PC-9 (cell line): ENCODE data around the gene CCNY. TPM values are rescaled to one million over a fixed set of nuclear protein-coding genes. Genes with fewer than 3 reads are reported as not detected.

Experiments used
- BruUV-seq: library from RNA; stranded (reverse); fragments of 400-500 nt; replicated peaks from 2 replicates; lab custom pipeline; 2021; lab: Mats Ljungman, UMichigan
- CTCF ChIA-PET: fragments of 300-600 bp; sonication (Branson Sonifier 250); formaldehyde crosslinking; loops from one replicate; lab custom pipeline; 2022; ENCODE audit warnings: antibody characterized with exemption; lab: Charles Lee
- POLR2A ChIA-PET: fragments of 300-600 bp; sonication (Branson Sonifier 250); formaldehyde crosslinking; loops from one replicate; lab custom pipeline; 2022; ENCODE audit warnings: antibody characterized with exemption; ENCODE audit not compliant: unreplicated experiment; lab: Charles Lee
- DNase-seq, 2 experiments: peaks; one replicate each; pipeline versions ENCODE4 v3.0.0 to v3.0.0-alpha.2; 2015 to 2022; ENCODE audit warnings: mixed read lengths in 1 of 2
- H2AFZ ChIP-seq: fragments of 200-600 bp; sonication (generic); 2 replicates; pipeline ENCODE4 v1.8.1; 2017; ENCODE audit warnings: antibody characterized with exemption
- H3F3A ChIP-seq: fragments of 200-600 bp; sonication (generic); 2 replicates; pipeline ENCODE4 v1.8.1; 2017; ENCODE audit warnings: antibody characterized with exemption, mild to moderate bottlenecking, low read depth; ENCODE audit not compliant: insufficient read depth
- H3K27ac ChIP-seq: fragments of 200-600 bp; sonication (generic); 2 replicates; pipeline ENCODE4 v1.6.1; 2016; ENCODE audit warnings: mixed run types
- H3K27me3 ChIP-seq: fragments of 200-600 bp; sonication (generic); 2 replicates; pipeline ENCODE4 v1.6.1; 2016; ENCODE audit warnings: low read depth, mixed run types; ENCODE audit not compliant: insufficient read depth
- H3K36me3 ChIP-seq: fragments of 200-600 bp; sonication (generic); 2 replicates; pipeline ENCODE4 v1.6.1; 2016; ENCODE audit warnings: low read depth, mixed run types
- H3K4me1 ChIP-seq: fragments of 200-600 bp; sonication (generic); replicated peaks from 2 replicates; pipeline ENCODE4 v1.6.1; 2016; ENCODE audit warnings: mixed run types; ENCODE audit not compliant: insufficient read depth
- H3K4me2 ChIP-seq: fragments of 200-600 bp; sonication (generic); 2 replicates; pipeline ENCODE4 v1.6.1; 2017; ENCODE audit warnings: mixed run types
- H3K4me3 ChIP-seq: fragments of 200-600 bp; sonication (generic); 2 replicates; pipeline ENCODE4 v1.6.1; 2016; ENCODE audit warnings: mixed run types
- H3K79me2 ChIP-seq: fragments of 200-600 bp; sonication (generic); 2 replicates; pipeline ENCODE4 v1.6.1; 2017; ENCODE audit warnings: low read depth, mixed run types
- H3K9me2 ChIP-seq: fragments of 200-600 bp; sonication (generic); 2 replicates; pipeline ENCODE4 v1.8.1; 2017; ENCODE audit warnings: mild to moderate bottlenecking; ENCODE audit not compliant: insufficient read depth
- H3K9me3 ChIP-seq: fragments of 200-600 bp; sonication (generic); 2 replicates; pipeline ENCODE4 v1.8.1; 2016; ENCODE audit warnings: low read depth; ENCODE audit not compliant: insufficient read depth
- H4K20me1 ChIP-seq: fragments of 200-600 bp; sonication (generic); 2 replicates; pipeline ENCODE4 v1.8.1; 2017; ENCODE audit not compliant: insufficient read depth
- CTCF ChIP-seq: fragments of 200-600 bp; sonication (generic); conservative IDR thresholded peaks from 2 replicates; pipeline ENCODE4 v1.6.1; 2017; ENCODE audit warnings: mixed run types, antibody characterized with exemption, mild to moderate bottlenecking, moderate library complexity
- EZH2 ChIP-seq: fragments of 200-600 bp; sonication (generic); IDR thresholded peaks from 2 replicates; pipeline ENCODE4 v1.8.0; 2017; ENCODE audit warnings: antibody characterized with exemption, low read depth
- intact Hi-C: fragments of 100-400 bp; cut with micrococcal nuclease; formaldehyde crosslinking; loops from one replicate; pipeline ENCODE4 v1.10.0; 2022; ENCODE audit not compliant: unreplicated experiment
- total RNA-seq: library from RNA; stranded (reverse); gene quantifications from 2 replicates; pipeline ENCODE4 v1.2.3, GENCODE V29; 2021

Gene CCNY
- total RNA-seq, 1 experiment from 2014 or later: 69.5 TPM

- Histone ChIP-seq H3K4me3 (no peak overlapping the region), H3K4me2 (no peak overlapping the region), H3K79me2 (peaks cover 86% of the 10 kb centered on the region), H3K9me3 (no peaks in the 10 kb centered on the region), H3K27me3 (no peaks in the 10 kb centered on the region), H3K27ac (no peak overlapping the region), H3K9me2 (no peaks in the 10 kb centered on the region), H3F3A (no peaks in the 10 kb centered on the region), H3K4me1 (peaks cover 13% of the 10 kb centered on the region; the same call in 1 of the 2 replicates), H2AFZ (no peak overlapping the region), H3K36me3 (no peaks in the 10 kb centered on the region), H4K20me1 (peaks cover 26% of the 10 kb centered on the region)
- no TSS peak for BruUV-seq
- no peak for TF ChIP-seq EZH2
- TF ChIP-seq CTCF: no peak
- no peak for DNase-seq
- ChIA-PET POLR2A (interaction anchor here (0.6 kb wide), 1 partner anchor 70 kb away, joined by 7 read pairs; no protein-coding TSS in a partner anchor), CTCF (no interaction called here)
- intact Hi-C loops: no loop called here
These were observed 5.2 kb downstream of the CCNY start for GRCh38 chr10:35341521-35341920.

- no peak overlapping the region for H3K4me3 ChIP-seq
- no peaks in the 10 kb centered on the region for H3K36me3 ChIP-seq
- TF ChIP-seq CTCF (no peak), EZH2 (no peak)
- H4K20me1 ChIP-seq: peaks cover 33% of the 10 kb centered on the region
- H3F3A ChIP-seq: no peaks in the 10 kb centered on the region
- H3K9me2 ChIP-seq: no peaks in the 10 kb centered on the region
- H3K27ac ChIP-seq: no peak overlapping the region
- POLR2A ChIA-PET: no interaction called here
- no peak overlapping the region for H3K4me2 ChIP-seq
- BruUV-seq: no TSS peak
- H2AFZ ChIP-seq: no peak overlapping the region
- H3K79me2 ChIP-seq: peaks cover 90% of the 10 kb centered on the region
- CTCF ChIA-PET: no interaction called here
- no peak for DNase-seq
- H3K27me3 ChIP-seq: no peaks in the 10 kb centered on the region
- intact Hi-C loops: no loop called here
- H3K4me1 ChIP-seq: peaks cover 13% of the 10 kb centered on the region; the same call in 1 of the 2 replicates
- no peaks in the 10 kb centered on the region for H3K9me3 ChIP-seq
These were observed 6.0 kb downstream of the CCNY start for GRCh38 chr10:35342183-35342753.

GRCh38 chr10:35343739-35344138 is 7.4 kb downstream of the CCNY start:
- Histone ChIP-seq H3K36me3 (no peaks in the 10 kb centered on the region), H3F3A (no peaks in the 10 kb centered on the region), H4K20me1 (peaks cover 29% of the 10 kb centered on the region), H3K79me2 (peaks cover 88% of the 10 kb centered on the region), H3K27ac (no peak overlapping the region), H2AFZ (no peak overlapping the region), H3K9me3 (no peaks in the 10 kb centered on the region), H3K4me3 (no peak overlapping the region), H3K4me1 (peaks cover 4% of the 10 kb centered on the region; the same call in 1 of the 2 replicates), H3K9me2 (no peaks in the 10 kb centered on the region), H3K4me2 (no peak overlapping the region), H3K27me3 (no peaks in the 10 kb centered on the region)
- ChIA-PET CTCF (no interaction called here), POLR2A (no interaction called here)
- intact Hi-C loops: no loop called here
- TF ChIP-seq EZH2: no peak
- no peak for TF ChIP-seq CTCF
- no peak for DNase-seq
- no TSS peak for BruUV-seq
